ENCODE data around the gene P2RX3.

DNA sequence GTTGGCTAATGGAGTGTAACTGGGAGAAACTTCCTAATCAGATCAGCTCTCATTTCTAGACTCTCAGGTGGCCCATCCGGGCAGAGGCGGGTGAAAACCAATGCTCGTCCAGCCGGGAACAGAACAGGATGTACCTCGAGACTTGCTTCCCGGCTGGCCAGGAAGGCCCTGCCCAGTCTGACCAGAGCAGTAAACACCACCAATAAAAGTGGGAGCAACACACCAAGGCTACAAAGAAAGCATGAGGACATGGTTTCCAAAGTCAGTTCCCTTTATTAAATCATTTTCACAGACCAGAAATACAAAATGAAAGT is 12.5 kb upstream of the P2RX3 start:
- TF ChIP-seq, protein P1, sequence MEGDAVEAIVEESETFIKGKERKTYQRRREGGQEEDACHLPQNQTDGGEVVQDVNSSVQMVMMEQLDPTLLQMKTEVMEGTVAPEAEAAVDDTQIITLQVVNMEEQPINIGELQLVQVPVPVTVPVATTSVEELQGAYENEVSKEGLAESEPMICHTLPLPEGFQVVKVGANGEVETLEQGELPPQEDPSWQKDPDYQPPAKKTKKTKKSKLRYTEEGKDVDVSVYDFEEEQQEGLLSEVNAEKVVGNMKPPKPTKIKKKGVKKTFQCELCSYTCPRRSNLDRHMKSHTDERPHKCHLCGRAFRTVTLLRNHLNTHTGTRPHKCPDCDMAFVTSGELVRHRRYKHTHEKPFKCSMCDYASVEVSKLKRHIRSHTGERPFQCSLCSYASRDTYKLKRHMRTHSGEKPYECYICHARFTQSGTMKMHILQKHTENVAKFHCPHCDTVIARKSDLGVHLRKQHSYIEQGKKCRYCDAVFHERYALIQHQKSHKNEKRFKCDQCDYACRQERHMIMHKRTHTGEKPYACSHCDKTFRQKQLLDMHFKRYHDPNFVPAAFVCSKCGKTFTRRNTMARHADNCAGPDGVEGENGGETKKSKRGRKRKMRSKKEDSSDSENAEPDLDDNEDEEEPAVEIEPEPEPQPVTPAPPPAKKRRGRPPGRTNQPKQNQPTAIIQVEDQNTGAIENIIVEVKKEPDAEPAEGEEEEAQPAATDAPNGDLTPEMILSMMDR (IDR thresholded peaks at IDR 0.05; ENCODE audit: poor library complexity), result no peak
- no peak for TF ChIP-seq EZH2 (IDR thresholded peaks at IDR 0.05; ENCODE audit: borderline replicate concordance)
